OCI-M2 (cell line): ENCODE measurements around the gene PPFIA4.
"Not testable (repeated sequence)": the region's sequence is repeated elsewhere in the genome, so short reads cannot be mapped to it uniquely, and the experiment has no call there.

Experiments
- DNase-seq: peaks from one replicate; lab custom pipeline; 2025; ENCODE audit not compliant: unreplicated experiment; lab: John Stamatoyannopoulos, UW

PPFIA4 gene

GRCh38 chr1:203026031-203026665, at the start of gene PPFIA4:
Gene PPFIA4 (plus strand): TSS chr1:203026491. CDS start chr1:203039009, 12,518 bp downstream.
- peak; percentile 72 for DNase-seq

- DNase-seq = no peak
Observed at GRCh38 chr1:202976633-202977032, 49.7 kb upstream of the PPFIA4 start.

- no peak for DNase-seq
Observed at GRCh38 chr1:202979459-202979858, 46.8 kb upstream of the PPFIA4 start.

GRCh38 chr1:202981939-202982338, 44.4 kb upstream of the PPFIA4 start:
- no peak for DNase-seq

- no peak for DNase-seq
Observed at GRCh38 chr1:202982715-202983430, 43.4 kb upstream of the PPFIA4 start.

GRCh38 chr1:202986120-202986519, 40.2 kb upstream of the PPFIA4 start:
- not testable (repeated sequence) for DNase-seq

- no peak for DNase-seq
Observed at GRCh38 chr1:202987255-202987654, 39.0 kb upstream of the PPFIA4 start.

- DNase-seq = no peak
Observed at GRCh38 chr1:202987922-202988583, 38.2 kb upstream of the PPFIA4 start.

GRCh38 chr1:202989879-202990278, 36.4 kb upstream of the PPFIA4 start:
- no peak for DNase-seq

- no peak for DNase-seq
Observed at GRCh38 chr1:202991112-202991511, 35.2 kb upstream of the PPFIA4 start.

- no peak for DNase-seq
Observed at GRCh38 chr1:202994756-202995155, 31.5 kb upstream of the PPFIA4 start.

- DNase-seq = no peak
Observed at GRCh38 chr1:202998836-202999750, 27.2 kb upstream of the PPFIA4 start.

GRCh38 chr1:203000217-203000944, 25.9 kb upstream of the PPFIA4 start:
- no peak for DNase-seq

GRCh38 chr1:203001986-203002385, 24.3 kb upstream of the PPFIA4 start:
- no peak for DNase-seq

- DNase-seq = no peak
Observed at GRCh38 chr1:203002951-203003350, 23.3 kb upstream of the PPFIA4 start.

GRCh38 chr1:203005395-203006142, 20.7 kb upstream of the PPFIA4 start:
- DNase-seq = peak; percentile 22

GRCh38 chr1:203006948-203007871, 19.1 kb upstream of the PPFIA4 start, which contains the start of gene TMEM183A:
Gene TMEM183A (plus strand): TSS chr1:203007374. CDS start chr1:203007466, 92 bp downstream.
- DNase-seq = peak; percentile 20

- DNase-seq = no peak
Observed at GRCh38 chr1:203009185-203009584, 17.1 kb upstream of the PPFIA4 start.
